Calu3 (cell line): Measurements from ENCODE around the gene ECSIT. TPM values are rescaled to one million over a fixed set of nuclear protein-coding genes. Genes with fewer than 3 reads are reported as not detected.
A peak's percentile ranks its signal among the peaks of the same experiment; 100 is the strongest.

Experiments used
- BruUV-seq: library from RNA; stranded (reverse); fragments of 400-500 nt; replicated peaks from 2 replicates; lab custom pipeline; 2021; lab: Mats Ljungman, UMichigan
- CTCF ChIA-PET: fragments of 300-600 bp; sonication (Branson Sonifier 250); formaldehyde crosslinking; loops from one replicate; lab custom pipeline; 2022; ENCODE audit warnings: antibody characterized with exemption; lab: Charles Lee
- DNase-seq: peaks from one replicate; pipeline ENCODE4 v3.0.0; 2022
- H3K27ac Mint-ChIP-seq: one replicate; pipeline ENCODE4 v1.8.0; 2022; ENCODE audit warnings: mixed read lengths; ENCODE audit not compliant: unreplicated experiment
- H3K27me3 Mint-ChIP-seq: one replicate; pipeline ENCODE4 v1.8.0; 2022; ENCODE audit warnings: mixed read lengths; ENCODE audit not compliant: unreplicated experiment
- H3K36me3 Mint-ChIP-seq: one replicate; pipeline ENCODE4 v1.8.0; 2022; ENCODE audit warnings: mild to moderate bottlenecking, moderate library complexity, mixed read lengths; ENCODE audit not compliant: insufficient read depth, unreplicated experiment
- H3K4me1 Mint-ChIP-seq: one replicate; pipeline ENCODE4 v1.8.0; 2022; ENCODE audit warnings: mild to moderate bottlenecking, low read depth, mixed read lengths; ENCODE audit not compliant: unreplicated experiment
- H3K4me3 Mint-ChIP-seq: one replicate; pipeline ENCODE4 v1.8.0; 2022; ENCODE audit warnings: mild to moderate bottlenecking, low read depth, moderate library complexity, mixed read lengths; ENCODE audit not compliant: unreplicated experiment
- H3K9me3 Mint-ChIP-seq: one replicate; pipeline ENCODE4 v1.8.0; 2022; ENCODE audit warnings: low read depth, mixed read lengths; ENCODE audit not compliant: unreplicated experiment
- CTCF ChIP-seq: fragments of 200-600 bp; IDR thresholded peaks from one replicate; pipeline ENCODE4 v1.8.0; 2022; ENCODE audit warnings: antibody characterized with exemption; ENCODE audit not compliant: unreplicated experiment
- intact Hi-C: fragments of 100-400 bp; cut with micrococcal nuclease; formaldehyde crosslinking; loops from one replicate; pipeline ENCODE4 v1.10.0; 2022; ENCODE audit not compliant: unreplicated experiment
- total RNA-seq: library from RNA; stranded (reverse); gene quantifications from 2 replicates; pipeline ENCODE4 v1.2.3, GENCODE V29; 2022

ECSIT gene
- total RNA-seq, 1 experiment from 2014 or later, result 22.1 TPM

GRCh38 chr19:11555246-11555645 lies 26.3 kb upstream of the ECSIT start:
- Mint-ChIP-seq H3K4me1 (peaks cover 16% of the 10 kb centered on the region), H3K27me3 (no peaks in the 10 kb centered on the region), H3K4me3 (no peak overlapping the region), H3K36me3 (peaks cover 30% of the 10 kb centered on the region), H3K27ac (no peak overlapping the region), H3K9me3 (no peaks in the 10 kb centered on the region)
- CTCF ChIA-PET, result no interaction called here
- no peak for TF ChIP-seq CTCF
- DNase-seq, result no peak
- intact Hi-C loops, result no loop called here
- BruUV-seq, result no TSS peak

- CTCF ChIA-PET, result interaction anchor here (0.7 kb wide), 1 partner anchor 1654 kb away, joined by 11 read pairs; no protein-coding TSS in a partner anchor
- BruUV-seq, result no TSS peak
- Mint-ChIP-seq H3K4me3 (no peak overlapping the region), H3K27me3 (no peaks in the 10 kb centered on the region), H3K27ac (no peak overlapping the region), H3K9me3 (no peaks in the 10 kb centered on the region), H3K4me1 (peaks cover 16% of the 10 kb centered on the region), H3K36me3 (peaks cover 27% of the 10 kb centered on the region)
- intact Hi-C loops, result no loop called here
- DNase-seq, result no peak
- TF ChIP-seq CTCF, result no peak
Measured at GRCh38 chr19:11554160-11554559, 25.2 kb upstream of the ECSIT start.

- no peak overlapping the region for H3K27ac Mint-ChIP-seq
- peaks cover 16% of the 10 kb centered on the region for H3K36me3 Mint-ChIP-seq
- BruUV-seq, result no TSS peak
- H3K4me1 Mint-ChIP-seq, result peaks cover 10% of the 10 kb centered on the region
- H3K9me3 Mint-ChIP-seq, result no peaks in the 10 kb centered on the region
- no peak overlapping the region for H3K4me3 Mint-ChIP-seq
- H3K27me3 Mint-ChIP-seq, result no peaks in the 10 kb centered on the region
- CTCF ChIA-PET, result no interaction called here
- no peak for TF ChIP-seq CTCF
- no peak for DNase-seq
- intact Hi-C loops, result no loop called here
Measured at GRCh38 chr19:11552666-11553372, 23.9 kb upstream of the ECSIT start.

- CTCF ChIA-PET, result no interaction called here
- intact Hi-C loops, result no loop called here
- Mint-ChIP-seq H3K27ac (no peak overlapping the region), H3K9me3 (no peaks in the 10 kb centered on the region), H3K4me3 (no peak overlapping the region), H3K27me3 (no peaks in the 10 kb centered on the region), H3K4me1 (peaks cover 1% of the 10 kb centered on the region), H3K36me3 (peaks cover 16% of the 10 kb centered on the region)
- DNase-seq, result peak; percentile 9
- TF ChIP-seq CTCF, result no peak
- BruUV-seq, result no TSS peak
Measured at GRCh38 chr19:11551603-11552235, 22.8 kb upstream of the ECSIT start.
